H1 (cell line): ENCODE data around the gene RPRD1A. TPM values are rescaled to one million over a fixed set of nuclear protein-coding genes. Genes with fewer than 3 reads are reported as not detected.

Experiments used
- CEBPB ChIP-seq: IDR thresholded peaks from 2 replicates; pipeline ENCODE4 v1.6.1; 2012; ENCODE audit warnings: low read depth, low read length
- CTBP2 ChIP-seq: IDR thresholded peaks from 2 replicates; pipeline ENCODE4 v1.7.0; 2011; ENCODE audit warnings: borderline replicate concordance, mild to moderate bottlenecking, moderate library complexity, mixed read lengths, low read length; ENCODE audit not compliant: insufficient read depth, insufficient read length
- FOSL1 ChIP-seq: IDR thresholded peaks from 2 replicates; pipeline ENCODE4 v1.6.1; 2011; ENCODE audit warnings: mild to moderate bottlenecking, low read depth, low read length, moderate library complexity; ENCODE audit not compliant: insufficient read depth
- KDM1A ChIP-seq: fragments of 200-600, 300-600 bp; sonication (generic); IDR thresholded peaks from 2 replicates; pipeline ENCODE4 v1.7.1; 2016; ENCODE audit warnings: mild to moderate bottlenecking, low read length, borderline replicate concordance
- NANOG ChIP-seq: IDR thresholded peaks from 2 replicates; pipeline ENCODE4 v1.6.1; 2011; ENCODE audit warnings: low read length, low read depth, mild to moderate bottlenecking, inconsistent platforms; ENCODE audit not compliant: insufficient read depth, poor library complexity, severe bottlenecking
- RNF2 ChIP-seq: fragments of 200-900, 300-1000 bp; sonication (generic); IDR thresholded peaks from 2 replicates; pipeline ENCODE4 v1.7.1; 2016; ENCODE audit warnings: borderline replicate concordance, low read depth, mild to moderate bottlenecking, antibody characterized with exemption, low read length; ENCODE audit not compliant: poor library complexity, severe bottlenecking; ENCODE audit errors: missing control alignments
- RXRA ChIP-seq: IDR thresholded peaks from 2 replicates; pipeline ENCODE4 v1.6.1; 2011; ENCODE audit warnings: low read depth, mild to moderate bottlenecking, low read length, moderate library complexity; ENCODE audit not compliant: insufficient read depth
- TAF1 ChIP-seq: IDR thresholded peaks from 2 replicates; pipeline ENCODE4 v1.6.1; 2011; ENCODE audit warnings: mild to moderate bottlenecking, low read depth, low read length
- polyA plus RNA-seq, 7 experiments: library from polyadenylated mRNA; depleted of rRNA in 3 of 7; stranded (reverse) in 5 of 7; unstranded in 2 of 7; fragments of >200 nt in 5 of 7; fragments of 200-250 nt in 2 of 7; gene quantifications; 1 replicate in 5 of 7; 2 replicates in 1 of 7; 4 replicates in 1 of 7; pipeline versions ENCODE4 v1.2.1 to v1.2.3, GENCODE V29; 2011 to 2013; ENCODE audit warnings: missing spikeins in 2 of 7, mixed read lengths in 2 of 7
- total RNA-seq: library from RNA; stranded (reverse); fragmentation: NEBNext Ultra II Directional; extraction: Animal tissue kit (Norgen Biotek cat#: 25700); gene quantifications from 2 replicates; pipeline ENCODE4 v1.2.1, GENCODE V29; 2021

The RPRD1A gene
- total and polyA plus RNA-seq, 2 of the 8 experiments (the other 6 are each of a cell fraction or from before 2014, with no cell fraction given), result 40.5 to 106 TPM

DNA sequence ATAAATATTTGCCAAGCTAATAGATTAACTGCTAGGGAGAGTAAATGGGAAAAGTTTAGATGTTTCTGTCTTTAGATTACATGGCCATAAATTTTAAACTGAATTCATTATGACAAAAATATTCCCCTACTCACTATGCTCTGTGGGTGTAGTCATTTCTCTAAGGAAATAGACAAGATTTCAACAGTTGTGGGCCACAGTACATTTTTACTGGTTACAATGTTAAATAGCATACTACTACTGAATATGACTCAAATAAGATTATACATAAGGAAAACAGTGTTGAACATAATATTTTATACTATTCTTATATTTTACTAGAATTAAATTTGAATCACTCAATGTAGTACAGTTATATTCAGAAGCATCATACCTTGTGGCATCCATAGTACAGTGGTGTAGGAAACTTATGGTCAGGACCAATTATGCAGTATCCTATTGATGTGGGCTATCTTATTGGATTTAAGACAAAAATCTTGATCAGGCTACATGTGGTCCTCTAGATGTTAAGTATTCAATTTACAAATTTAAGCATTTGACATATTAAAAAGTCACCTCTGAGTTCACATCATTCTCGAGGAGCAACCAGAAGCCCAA is 33.0 kb downstream of the RPRD1A start (continued):
- TF ChIP-seq CTBP2 (no peak), KDM1A (no peak), CEBPB (no peak), RXRA (no peak), FOSL1 (no peak), RNF2 (no peak), NANOG (no peak), TAF1 (no peak)
- TF ChIP-seq, all 59 proteins: peak for 0
